Measurements from ENCODE around the gene SIM2.

SIM2 gene

DNA sequence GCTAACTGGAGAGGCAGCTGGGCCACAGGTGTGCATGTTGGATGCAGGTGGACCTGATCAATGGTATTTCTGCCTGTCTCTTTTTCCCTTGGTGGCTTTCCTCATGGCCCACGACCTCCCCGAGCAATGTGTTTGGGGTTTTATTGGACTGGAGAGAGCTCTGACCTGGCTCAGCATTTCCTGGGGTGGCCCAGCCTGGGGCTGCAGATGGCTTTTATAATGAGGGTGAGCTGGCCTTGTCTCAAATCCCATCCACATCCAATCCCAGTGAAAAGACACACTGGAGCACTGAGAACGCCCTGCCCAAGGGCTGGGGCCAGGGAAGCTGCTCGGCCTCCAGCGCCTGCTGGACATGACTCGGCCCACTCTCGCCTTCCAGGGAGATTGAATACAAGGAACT lies 44.1 kb downstream of the SIM2 start:
- DNase-seq, result no peak

- DNase-seq, result no peak
Measured at GRCh38 chr21:36743446-36743845, 44.5 kb downstream of the SIM2 start.

DNA sequence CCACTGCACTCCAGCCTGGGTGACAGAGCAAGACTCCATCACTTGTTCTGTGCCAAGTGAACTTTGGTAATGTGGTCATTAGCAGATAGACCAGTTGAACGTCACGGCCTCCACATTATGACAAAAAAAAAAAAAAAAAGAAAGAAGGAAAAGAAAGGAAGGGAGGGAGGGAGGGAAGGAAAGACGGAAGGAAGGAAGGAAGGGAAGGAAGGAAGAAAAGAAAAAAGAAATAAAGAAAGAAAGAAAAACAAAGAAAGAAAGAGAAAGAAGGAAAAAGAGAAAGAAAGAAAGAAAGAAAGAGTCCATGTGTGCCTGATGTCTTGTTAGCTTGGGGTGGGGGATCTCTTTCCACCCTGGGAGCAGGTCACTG lies 45.3 kb downstream of the SIM2 start:
- no peak for DNase-seq

DNA sequence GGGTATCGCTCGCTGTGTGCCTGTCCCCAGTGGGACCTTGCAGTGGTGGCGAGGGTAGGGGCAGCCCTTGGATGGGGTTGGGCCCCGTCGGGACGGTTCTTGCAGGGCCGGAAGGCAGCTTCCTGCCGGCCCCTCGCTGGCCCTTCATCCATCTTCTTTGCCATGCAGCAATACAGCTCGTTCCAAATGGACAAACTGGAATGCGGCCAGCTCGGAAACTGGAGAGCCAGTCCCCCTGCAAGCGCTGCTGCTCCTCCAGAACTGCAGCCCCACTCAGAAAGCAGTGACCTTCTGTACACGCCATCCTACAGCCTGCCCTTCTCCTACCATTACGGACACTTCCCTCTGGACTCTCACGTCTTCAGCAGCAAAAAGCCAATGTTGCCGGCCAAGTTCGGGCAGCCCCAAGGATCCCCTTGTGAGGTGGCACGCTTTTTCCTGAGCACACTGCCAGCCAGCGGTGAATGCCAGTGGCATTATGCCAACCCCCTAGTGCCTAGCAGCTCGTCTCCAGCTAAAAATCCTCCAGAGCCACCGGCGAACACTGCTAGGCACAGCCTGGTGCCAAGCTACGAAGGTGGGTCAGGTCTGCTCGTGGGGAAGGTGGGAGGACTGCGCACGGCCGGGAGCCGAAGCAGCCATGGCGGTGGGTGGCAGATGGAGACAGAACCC lies 45.8 kb downstream of the SIM2 start:
- no peak for DNase-seq

- no peak for DNase-seq
Measured at GRCh38 chr21:36745459-36745858, 46.5 kb downstream of the SIM2 start.

GRCh38 chr21:36747041-36747814 lies 48.3 kb downstream of the SIM2 start:
- no peak for DNase-seq

DNA sequence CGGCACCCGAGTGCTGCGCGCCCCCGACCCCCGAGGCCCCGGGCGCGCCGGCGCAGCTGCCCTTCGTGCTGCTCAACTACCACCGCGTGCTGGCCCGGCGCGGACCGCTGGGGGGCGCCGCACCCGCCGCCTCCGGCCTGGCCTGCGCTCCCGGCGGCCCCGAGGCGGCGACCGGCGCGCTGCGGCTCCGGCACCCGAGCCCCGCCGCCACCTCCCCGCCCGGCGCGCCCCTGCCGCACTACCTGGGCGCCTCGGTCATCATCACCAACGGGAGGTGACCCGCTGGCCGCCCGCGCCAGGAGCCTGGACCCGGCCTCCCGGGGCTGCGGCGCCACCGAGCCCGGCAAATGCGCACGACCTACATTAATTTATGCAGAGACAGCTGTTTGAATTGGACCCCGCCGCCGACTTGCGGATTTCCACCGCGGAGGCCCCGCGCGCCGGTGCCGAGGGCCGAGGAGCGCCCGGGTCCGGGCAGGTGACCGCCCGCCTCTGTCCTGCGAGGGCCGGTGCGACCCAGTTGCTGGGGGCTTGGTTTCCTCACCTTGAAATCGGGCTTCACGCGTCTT lies 49.0 kb downstream of the SIM2 start:
- peak; percentile 66 to 77 for DNase-seq

GRCh38 chr21:36749935-36750575 lies 51.1 kb downstream of the SIM2 start:
- no peak for DNase-seq

DNA sequence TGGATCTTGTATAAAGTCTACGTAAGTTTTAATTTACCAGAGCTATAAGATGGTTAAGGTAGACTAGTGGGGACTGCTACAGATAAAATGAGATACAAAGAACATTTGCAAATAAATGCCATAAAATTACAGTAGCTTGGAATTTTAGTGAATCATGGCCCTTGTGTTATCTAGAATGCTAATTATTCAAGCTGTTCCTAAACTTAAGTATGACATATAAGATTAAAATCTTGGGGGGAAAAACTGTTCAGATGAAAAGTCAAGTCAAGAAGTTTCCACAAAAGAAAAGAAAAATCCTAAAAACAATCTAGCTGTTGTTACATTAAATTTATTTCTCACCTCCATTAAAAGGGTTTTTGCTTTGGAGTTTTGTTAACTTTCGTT lies 51.7 kb downstream of the SIM2 start:
- no peak for DNase-seq

DNA sequence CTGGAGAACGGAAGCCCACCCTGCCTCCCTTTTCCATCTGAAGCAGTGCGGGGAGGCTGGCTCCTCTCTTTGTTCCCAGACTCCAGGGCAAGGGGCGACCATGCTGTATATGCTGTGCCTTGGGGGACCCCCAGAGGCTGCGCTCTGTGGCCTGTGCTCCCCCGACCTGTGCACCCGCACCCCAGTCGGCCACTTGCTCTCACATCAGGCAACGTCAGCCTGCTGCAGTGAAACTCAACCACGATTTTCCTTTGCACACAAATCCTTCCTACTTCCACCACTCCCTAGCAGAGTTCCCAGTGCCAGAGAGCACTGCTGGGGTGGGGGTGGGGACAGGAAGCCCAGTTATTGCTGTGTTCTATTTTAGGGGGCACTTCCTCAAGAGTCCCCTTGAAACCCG lies 52.5 kb downstream of the SIM2 start:
- no peak for DNase-seq

DNA sequence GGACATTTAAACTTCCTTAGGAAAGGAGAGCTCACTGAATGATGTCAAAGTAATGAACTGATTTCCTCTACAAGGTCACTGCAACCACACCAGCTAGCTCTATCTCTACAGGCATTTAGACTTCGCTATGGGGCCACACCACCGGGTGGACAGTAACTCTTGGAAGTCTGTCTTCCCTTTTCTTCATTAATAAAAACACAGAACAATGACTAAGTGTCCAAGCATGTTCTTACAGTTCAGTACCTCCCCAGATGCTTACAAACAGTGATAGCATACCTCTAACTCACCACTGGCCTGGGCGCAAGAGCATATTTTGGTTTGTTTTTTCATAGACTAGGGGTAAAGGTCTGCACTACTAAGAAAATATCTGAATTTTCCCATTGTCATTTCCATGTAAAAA lies 54.6 kb downstream of the SIM2 start:
- DNase-seq, result no peak

DNA sequence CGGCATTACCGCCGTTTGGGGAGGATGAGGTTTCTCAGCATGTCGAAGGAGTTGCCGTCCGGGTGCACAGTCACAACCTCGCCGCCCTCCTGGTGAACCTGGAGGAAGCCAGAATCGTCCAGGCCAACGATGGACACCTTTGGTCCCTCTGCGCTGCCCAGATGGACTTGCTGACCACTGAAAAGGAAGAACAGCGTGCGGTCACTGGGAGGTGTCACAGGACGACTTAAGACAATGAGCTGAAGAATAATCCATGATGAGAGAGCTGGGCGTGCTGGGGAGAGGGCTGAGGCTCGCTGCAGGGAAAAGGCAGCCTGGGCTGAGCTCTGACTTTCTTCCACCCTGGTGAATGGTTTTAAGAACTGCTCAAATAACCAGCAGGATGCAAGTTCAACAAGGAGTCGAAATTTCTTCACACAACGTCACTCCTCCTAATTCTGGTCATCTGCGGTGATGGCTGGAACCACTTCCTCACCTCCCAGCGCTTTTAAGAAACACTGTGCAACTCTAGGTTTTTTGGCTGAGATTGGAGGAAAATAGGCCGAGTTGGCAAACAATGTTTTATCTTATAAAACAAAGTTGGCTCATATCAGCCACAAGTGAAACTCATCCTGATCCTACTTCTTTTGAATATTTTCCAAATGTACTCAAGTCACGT lies 55.5 kb downstream of the SIM2 start:
- no peak for DNase-seq

DNA sequence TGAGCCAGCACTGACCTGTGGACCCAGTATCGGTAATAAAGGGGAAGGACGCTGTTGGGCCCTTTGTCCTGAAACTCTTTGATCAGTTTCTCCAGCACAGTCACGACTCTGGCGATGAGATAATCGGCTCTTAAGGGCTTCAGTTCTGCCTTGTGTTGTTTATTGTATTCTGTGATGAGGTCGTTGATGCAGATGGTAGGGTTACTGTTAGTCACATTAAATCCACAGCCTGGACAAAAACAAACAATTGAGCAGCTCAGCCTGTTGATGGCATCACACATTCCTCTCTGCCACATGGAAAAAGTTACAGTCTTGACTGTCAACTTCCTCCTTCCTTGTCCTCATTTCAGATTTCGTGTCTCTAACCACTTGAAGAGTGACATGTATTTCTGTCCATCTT lies 57.6 kb downstream of the SIM2 start:
- no peak for DNase-seq

DNA sequence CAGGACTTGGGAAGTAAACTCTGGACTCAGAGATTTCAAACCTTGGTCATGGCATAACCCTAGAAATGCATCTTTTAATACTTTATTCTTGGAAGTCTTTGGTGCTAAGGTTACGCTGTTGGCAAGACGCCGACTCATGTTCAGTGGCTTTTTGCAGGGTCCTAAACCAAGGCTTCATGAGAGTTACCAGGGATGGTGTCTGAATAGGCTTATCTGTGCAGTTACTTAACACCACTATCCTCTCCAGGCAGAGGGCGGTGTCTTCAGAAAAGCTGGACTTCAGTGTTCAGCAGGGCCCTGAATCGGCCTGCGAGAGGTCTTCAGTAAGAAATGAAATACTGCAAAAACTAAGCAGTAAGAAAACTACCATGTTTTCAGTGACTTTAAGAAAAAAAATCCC lies 58.3 kb downstream of the SIM2 start:
- no peak for DNase-seq

DNA sequence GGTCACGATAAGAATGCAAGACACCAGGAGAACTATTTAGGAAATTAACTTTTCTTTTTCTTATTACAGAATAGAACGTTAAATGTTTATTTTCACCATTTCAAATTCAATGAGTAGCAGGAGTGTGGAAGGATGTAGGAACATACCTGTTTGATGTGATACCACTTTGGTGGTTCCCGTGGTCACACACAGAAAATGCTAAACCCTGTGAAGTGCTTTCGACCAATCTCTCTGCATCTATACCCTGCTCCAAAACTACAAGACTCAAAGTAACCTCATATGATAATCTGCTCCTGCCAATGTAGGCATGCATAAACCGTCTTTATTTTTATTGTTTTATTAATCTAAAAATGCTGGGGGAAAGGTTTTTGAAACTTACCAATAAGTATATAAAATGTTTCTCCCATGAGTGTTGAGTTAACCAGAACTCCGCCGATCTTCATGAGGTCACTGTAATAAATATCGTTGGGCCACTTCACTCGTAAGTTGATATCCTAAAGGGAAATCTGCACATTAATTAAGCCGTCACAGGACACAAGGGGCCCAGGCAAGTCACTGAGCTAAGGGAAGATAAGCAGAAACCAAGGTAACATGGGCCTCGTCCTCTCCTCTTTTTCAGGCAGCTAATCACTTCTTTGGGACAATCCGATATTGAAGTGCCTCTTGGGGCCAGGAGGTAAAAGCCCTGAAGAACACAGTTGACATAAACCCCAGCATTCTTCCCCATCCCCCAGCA lies 60.6 kb downstream of the SIM2 start:
- DNase-seq, result no peak

- DNase-seq, result no peak
Measured at GRCh38 chr21:36761685-36762084, 62.8 kb downstream of the SIM2 start.

DNA sequence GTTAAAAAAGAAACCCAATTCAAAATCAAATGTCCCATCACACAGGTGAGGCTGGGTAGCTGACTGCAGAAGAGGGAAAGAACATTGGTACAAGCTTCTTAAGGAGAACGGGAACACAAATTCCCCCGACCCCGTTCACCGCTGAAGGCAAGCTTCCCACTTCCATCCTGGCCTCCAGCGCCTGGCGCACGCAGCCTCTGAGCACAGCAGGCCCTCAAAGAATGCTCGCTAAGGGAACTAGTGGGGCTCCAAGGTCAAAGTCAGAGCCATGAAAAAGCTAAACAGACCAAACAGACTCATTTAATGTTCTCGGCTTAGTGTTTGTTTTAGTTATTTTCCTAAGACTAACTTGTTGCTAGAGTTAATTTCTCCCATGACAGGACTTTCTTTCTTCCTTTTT lies 63.7 kb downstream of the SIM2 start:
- DNase-seq, result no peak

- DNase-seq, result no peak
Measured at GRCh38 chr21:36763305-36763704, 64.4 kb downstream of the SIM2 start.

DNA sequence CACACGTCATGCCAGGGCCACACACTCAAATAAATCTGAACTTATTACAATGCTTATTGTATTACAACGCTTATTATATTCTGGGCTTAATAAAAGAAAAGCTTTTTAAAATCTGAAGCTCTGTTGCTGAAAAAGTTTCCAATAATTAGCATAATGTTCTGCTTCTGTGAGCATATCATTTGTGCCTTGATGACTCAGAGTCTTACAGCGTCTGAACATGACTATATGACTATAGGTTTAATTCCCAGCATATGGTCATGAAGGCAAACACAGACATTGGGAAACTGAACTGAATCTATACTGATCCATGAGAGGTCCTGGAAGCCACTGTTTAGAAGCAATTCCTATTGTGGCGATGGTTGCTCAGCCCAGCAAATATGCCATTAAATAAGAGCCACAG lies 66.3 kb downstream of the SIM2 start:
- DNase-seq, result no peak

DNA sequence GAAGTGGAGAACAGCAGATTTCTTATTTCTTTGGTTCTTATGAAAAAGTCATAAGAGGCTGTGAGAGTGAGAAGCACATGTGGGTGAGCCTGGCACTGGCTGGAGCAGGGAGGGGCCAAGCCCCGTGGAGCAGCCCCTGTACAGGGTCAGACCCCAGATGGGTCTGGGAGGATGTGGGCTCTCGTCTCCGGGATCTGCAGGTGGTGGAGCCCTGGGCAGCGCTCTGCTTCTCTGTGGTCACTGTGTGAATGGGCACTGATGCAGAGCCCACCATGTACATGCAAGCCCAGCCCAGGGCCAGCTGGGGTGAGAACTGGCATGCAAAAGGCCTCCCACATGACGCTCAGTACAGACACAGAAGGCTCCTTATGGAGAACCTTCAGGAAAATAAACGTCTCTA lies 67.6 kb downstream of the SIM2 start:
- no peak for DNase-seq

- no peak for DNase-seq
Measured at GRCh38 chr21:36767096-36767495, 68.2 kb downstream of the SIM2 start.

- DNase-seq, result no peak
Measured at GRCh38 chr21:36768496-36768895, 69.6 kb downstream of the SIM2 start.
